SU-DHL-6 (cell line): Measurements from ENCODE around the gene KRTAP12-1.

Experiments
- CTCF ChIP-seq: fragments of 200-600 bp; sonication (generic); IDR thresholded peaks from one replicate; pipeline ENCODE4 v1.5.1; 2017; ENCODE audit warnings: antibody characterized with exemption, mild to moderate bottlenecking, low read length, moderate library complexity; ENCODE audit not compliant: insufficient read depth, poor library complexity, severe bottlenecking
- EZH2phosphoT487 ChIP-seq: fragments of 200-600 bp; sonication (generic), shearing (Covaris generic); conservative IDR thresholded peaks from 2 replicates; pipeline ENCODE4 v1.6.1; 2018; ENCODE audit warnings: mild to moderate bottlenecking, antibody characterized with exemption, low read length, moderate library complexity, mixed read lengths

DNA sequence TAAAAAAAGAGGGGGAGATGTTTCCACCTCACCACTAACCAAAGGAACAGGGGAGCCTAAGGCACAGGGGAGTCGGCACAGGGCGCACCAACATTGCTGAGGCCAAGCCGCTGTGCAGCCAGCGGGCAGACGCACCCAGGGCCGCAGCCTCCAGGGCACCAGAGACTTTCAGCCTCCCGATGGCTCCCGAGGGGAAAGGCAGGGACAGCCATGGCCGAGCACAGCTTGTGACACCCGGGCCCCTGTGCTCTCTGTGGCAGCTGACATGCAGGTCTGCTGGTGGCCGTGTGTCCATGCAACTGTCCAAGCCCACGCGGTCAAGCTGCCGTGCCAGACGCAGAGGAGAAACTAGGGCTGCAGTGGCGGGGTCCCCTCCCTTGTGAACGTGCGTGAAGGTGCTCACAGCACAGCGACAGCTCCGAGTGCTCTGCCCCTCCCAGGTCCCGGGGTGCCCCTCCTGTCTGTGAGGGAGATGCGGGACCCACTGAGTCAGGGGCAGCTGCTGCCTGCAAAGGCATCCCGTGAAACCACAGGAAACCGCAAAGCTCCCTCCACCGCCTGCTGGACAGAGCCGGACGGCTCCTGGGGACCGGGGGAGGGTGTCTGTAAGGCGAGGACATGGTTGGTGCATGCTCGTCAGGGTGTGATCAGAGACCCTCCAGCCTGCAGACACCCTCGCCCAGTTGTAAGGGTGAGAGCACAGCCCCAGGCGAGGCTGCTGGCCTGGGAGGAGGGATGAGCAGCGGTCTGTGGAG is 33.2 kb downstream of the KRTAP12-1 start:
- TF ChIP-seq CTCF (no peak), EZH2phosphoT487 (no peak)
